OCI-M2 (cell line): Measurements from ENCODE around the gene ZDHHC11.
"Not testable (repeated sequence)": the region's sequence is repeated elsewhere in the genome, so short reads cannot be mapped to it uniquely, and the experiment has no call there.

Source experiments
- DNase-seq: peaks from one replicate; lab custom pipeline; 2025; ENCODE audit not compliant: unreplicated experiment; lab: John Stamatoyannopoulos, UW

ZDHHC11 gene

DNA sequence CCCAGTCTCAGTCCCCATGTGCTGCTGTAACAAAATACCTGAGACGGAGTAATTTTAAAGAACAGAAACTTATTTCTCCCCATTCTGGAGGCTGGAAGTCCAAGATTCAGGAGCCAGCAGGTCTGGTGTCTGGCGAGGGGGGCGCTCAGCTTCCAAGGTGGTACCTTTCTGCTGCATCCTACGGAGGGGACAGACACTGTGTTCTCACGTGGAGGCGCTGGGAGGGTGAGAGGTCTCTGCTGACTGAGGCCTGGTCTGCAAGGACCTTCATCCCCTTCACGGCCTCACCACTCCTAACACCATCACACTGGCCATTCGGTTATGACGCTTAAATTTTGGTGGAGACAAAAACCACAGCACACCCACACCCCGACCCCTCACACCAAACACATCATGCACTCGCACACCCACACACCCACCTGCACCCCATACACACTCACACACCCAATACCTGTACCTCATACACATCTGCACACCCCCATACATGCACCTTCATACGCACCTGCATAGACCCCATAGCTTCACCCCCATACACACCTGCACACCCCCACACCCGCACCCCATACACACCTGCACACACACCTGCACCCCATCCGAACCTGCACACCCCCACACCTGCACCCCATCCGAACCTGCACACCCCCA, 9.8 kb upstream of the ZDHHC11 start:
- no peak for DNase-seq

DNA sequence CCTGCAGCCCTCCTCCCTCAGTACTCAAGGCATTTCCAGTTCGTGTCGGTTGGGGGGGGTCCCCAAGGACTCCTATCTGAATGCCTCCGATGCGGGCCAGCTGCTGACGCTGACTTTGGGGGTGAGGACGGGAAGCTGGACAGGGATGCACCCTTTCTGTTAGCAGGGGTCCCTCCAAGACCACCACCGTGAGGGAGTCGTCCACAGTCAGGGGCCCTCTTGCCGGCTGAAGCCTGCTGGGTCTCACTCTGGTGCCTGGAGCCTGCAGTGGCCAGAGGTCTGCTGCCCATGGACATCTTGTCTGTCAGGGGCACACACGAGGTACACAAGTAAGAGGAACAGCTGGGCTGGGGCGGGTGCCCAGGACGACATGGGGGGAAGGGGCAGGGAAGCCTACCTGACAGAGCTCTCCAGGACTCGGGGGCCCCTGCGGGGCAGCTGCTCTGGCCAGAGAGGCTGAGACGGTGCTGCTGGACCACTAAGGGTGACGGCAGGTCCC, 9.1 kb upstream of the ZDHHC11 start:
- DNase-seq, result no peak

DNA sequence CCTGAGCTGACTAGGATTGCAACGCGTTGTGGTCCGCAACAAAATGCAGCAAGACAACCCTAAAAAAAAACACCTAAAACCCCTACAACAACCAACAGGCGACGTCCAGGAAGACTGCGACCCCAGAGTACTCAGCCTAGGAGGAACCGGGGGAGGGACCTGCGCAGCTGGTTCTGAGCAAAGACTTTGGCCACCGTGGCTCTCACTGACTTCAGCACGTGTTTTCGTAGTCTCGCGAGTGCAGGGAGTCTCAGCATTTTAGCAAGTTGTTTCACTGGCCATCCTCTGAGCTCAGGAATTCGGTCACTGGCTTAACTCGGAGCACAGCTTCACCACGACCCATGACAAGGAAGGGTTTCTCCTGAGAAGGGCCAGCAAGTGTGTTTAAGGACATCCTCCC, 8.6 kb upstream of the ZDHHC11 start:
- DNase-seq, result no peak

DNA sequence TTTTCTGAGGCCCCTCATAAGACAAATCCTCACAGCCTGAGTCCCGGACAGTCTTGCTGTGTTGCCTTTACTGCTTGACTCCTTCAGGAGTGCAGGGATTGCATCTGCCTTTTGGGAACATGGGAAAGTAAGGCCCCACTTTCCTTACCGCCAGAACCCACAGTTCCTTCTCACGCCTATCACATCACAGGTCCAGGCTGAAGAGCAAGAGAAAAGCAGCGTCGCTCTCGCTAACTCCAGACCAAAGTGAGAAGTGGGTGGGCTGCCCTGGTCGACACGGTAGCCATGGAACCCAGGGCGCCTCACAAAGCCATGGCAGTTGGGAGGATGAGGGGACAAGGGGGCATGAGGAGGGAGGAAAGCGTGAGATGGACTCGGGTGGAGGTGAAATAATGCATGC, 7.9 kb upstream of the ZDHHC11 start:
- DNase-seq, result no peak

DNA sequence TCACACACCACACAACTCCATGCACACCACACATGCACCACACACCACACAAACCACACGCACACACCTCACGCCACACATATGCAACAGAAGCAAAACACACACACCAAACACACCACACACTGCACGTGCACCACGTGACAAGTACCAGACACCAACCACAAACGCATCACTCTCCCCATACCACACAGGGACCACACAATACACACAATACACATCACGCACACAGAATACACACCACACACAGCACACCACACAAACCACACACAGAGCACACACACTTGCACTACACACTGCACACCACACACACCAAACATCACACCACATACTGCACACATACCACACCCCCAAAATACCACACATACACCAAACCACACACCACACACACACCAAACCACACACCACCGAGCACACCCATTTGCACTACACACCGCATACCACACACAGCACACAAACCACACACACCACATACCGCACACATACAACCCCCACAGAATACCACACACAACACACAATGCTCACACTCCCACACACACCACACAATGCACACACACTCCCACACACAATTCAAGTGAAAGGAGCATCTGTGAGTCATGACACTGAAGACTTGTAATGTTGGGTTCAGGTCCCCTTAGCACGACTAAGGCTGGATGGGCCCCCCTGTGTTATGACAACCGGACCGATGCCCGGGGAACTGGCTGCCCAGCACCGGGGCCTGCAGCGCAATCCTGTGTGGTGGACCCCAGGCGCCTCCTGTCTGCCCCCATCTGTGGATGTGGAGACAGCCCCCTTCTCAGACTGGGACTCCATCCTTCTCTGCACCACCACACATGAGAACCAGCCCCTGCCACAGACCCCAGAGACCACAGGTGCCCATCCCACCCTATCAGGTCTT, 6.0 kb upstream of the ZDHHC11 start:
- DNase-seq, result no peak

DNA sequence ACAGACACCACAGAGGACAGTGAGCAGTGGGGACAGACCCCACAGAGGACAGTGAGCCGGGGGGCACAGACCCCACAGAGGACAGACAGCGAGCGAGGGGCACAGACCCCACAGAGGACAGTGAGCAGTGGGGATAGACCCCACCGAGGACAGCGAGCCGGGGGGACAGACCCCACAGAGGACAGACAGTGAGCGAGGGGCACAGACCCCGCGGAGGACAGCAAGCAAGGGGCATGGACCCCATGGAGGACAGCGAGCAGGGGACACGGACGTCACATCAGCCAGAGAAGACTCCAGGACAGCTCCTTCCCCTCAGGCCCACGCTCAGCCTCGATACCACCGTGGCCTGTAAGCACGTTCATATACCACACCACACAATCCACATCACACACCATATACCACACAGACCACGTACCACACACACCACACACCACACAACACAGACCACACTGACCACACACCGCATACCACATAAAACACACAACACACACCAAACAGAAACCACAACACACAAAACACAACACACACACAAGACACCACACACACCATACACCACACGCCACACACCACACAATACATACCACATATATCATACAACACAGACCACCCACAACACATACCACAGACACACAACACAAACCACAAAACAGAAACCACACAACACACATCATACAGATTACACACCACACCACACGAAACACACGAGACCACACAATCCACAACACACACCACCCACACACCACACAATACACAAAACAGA, 5.2 kb upstream of the ZDHHC11 start:
- DNase-seq, result no peak

DNA sequence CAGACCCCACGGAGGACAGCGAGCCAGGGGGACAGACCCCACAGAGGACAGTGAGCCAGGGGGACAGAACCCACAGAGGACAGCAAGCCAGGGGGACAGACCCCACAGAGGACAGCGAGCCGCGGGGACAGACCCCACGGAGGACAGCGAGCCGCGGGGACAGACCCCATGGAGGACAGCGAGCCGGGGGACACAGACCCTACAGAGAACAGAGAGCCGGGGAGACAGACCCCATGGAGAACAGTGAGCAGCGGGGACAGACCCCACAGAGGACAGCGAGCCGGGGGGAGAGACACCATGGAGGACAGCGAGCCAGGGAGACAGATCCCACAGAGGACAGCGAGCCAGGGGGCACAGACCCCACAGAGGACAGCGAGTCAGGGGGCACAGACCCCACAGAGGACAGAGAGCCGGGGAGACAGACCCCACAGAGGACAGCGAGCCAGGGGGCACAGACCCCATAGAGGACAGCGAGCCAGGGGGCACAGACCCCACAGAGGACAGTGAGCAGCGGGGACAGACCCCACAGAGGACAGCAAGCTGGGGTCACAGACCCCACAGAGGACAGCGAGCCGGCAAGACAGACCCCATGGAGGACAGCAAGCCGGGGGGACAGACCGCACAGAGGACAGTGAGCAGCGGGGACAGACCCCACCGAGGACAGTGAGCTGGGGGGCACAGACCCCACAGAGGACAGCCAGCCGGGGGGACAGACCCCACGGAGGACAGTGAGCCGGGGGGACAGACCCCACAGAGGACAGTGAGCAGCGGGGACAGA, 4.4 kb upstream of the ZDHHC11 start:
- no peak for DNase-seq

DNA sequence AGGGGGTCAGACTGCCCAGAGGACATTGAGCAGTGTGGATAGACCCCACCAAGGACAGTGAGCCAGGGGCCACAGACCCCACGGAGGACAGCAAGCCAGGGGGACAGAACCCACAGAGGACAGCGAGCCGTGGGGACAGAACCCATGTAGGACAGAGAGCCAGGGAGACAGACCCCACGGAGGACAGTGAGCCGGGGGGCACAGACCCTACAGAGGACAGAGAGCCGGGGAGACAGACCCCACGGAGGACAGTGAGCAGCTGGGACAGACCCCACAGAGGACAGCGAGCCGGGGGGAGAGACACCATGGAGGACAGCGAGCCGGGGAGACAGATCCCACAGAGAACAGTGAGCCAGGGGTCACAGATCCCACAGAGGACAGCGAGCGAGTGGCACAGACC, 3.4 kb upstream of the ZDHHC11 start:
- DNase-seq, result no peak

DNA sequence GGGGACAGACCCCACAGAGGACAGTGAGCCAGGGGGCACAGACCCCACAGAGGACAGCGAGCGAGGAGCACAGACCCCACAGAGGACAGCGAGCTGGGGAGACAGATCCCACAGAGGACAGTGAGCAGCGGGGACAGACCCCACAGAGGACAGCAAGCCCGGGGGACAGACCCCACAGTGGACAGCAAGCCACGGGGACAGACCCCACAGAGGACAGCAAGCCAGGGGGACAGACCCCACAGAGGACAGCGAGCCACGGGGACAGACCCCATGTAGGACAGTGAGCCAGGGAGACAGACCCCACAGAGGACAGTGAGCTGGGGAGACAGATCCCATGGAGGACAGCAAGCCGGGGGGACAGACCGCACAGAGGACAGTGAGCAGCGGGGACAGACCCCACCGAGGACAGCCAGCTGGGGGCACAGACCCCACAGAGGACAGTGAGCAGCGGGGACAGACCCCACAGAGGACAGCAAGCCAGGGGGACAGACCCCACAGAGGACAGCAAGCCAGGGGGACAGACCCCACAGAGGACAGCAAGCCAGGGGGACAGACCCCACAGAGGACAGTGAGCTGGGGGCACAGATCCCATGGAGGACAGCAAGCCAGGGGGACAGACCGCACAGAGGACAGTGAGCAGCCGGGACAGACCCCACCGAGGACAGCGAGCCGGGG, 2.8 kb upstream of the ZDHHC11 start:
- not testable (repeated sequence) for DNase-seq

DNA sequence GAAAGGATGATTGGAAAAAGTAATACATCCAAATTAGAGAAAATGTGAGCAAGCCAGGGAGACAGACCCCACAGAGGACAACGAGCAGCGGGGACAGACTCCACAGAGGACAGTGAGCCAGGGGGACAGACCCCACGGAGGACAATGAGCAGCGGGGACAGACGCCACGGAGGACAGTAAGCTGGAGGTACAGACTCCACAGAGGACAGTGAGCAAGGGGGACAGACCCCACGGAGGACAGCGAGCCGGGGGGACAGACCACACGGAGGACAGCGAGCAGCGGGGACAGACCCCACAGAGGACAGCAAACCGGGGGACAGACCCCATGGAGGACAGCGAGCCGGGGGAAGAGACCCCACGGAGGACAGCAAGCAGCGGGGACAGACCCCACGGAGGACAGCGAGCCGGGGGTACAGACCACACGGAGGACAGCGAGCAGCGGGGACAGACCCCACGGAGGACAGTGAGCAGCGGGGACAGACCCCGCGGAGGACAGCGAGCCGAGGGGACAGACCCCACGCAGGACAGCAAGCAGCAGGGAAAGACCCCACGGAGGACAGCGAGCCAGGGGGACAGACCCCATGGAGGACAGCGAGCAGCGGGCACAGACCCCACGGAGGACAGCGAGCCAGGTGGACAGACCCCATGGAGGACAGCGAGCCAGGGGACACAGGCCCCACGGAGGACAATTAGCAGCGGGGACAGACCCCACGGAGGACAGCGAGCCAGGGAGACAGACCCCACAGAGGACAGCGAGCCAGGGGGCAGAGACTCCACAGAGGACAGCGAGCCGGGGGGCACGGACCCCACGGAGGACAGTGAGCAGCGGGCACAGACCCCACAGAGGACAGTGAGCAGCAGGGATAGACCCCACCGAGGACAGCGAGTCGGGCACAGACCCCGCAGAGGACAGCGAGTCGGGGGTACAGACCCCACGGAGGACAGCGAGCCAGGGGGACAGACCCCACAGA, 1.9 kb upstream of the ZDHHC11 start:
- no peak for DNase-seq

DNA sequence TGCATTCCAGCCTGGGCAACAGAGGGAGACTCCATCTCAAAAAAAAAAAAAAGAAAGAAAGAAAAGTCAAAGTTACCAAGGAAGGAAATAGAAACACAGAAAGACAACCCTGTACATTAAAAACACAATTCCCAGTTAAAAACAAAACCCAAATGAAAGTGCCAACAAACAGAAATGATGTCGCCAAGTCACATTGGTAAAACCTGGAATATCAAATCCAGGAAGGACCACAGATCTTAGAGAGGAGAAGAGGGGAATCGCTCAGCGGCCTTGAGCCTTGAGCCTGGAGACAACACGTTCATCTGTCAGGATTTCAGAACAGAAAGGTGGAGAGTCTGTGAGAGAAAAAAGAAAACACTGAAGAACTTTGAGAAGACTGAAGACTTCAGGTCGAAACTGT, 1.2 kb upstream of the ZDHHC11 start:
- DNase-seq, result no peak

DNA sequence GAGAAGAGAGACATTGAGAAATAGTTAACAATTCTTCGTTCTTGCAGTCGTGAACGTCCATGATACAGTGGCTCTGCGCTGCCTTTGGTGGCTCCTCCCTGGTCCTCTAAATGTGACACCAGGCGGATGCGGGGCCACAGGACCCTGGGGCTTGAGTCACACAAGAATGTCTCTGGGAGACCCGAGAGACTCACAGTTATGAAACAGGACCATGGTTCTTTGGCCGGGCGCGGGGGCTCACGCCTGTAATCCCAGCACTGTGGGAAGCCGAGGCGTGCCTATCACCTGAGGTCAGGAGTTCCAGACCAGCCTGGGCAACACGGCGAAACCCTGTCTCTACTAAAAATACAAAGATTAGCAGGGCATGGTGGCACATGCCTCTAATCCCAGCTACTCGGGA, 767 bp upstream of the ZDHHC11 start:
- DNase-seq, result no peak

DNA sequence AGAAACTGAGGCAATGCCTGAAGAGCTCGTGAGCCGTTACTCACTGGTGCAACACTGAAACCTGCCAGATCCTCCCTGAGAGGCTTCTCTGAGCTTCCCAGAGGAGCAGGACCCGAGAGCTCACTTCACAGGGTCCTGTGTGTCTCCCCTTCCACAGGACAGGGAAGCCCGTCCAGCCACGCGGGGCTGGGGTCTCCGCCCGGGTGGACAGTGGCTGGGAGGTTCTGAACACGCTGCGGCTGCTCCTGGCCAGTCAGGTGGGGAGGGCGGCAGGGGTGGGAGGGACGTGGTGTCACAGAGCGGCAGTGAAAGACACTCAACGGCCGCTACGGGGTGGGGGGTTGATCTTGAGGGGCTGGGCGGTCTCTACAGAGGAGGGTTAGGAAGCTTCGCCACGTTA, 290 bp upstream of the ZDHHC11 start:
- DNase-seq, result no peak

DNA sequence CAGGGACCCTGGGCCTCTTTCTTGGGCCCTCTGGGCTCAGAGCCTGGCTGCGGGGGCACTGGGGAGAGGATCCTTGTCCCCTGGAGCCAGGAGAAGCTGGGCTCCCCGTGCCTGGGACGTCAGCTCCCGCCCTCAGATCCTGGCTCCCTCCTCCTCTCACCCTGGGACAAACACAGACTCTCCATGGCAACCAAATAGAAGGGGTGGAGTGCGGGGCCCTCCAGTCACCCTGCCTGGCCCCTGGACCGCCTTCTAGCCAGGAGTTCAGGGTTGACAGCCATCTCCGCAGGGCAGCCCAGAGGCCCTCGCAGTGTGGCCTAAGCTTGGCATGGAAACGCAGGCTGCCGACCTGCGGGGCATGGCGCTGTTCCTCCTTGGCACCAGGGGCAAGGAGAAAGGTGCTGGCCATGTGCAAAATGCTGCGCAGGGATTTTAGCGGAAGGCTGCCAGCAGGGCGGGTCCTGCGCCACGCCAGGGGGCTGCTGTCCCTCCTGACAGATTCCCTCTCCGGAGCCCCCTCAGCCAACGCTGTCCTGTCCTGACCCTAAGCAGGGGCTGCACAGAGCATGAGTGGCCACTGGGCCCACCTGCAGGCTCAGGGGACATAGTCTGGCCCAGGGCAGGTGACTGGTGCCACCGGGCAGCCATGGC, 1.0 kb downstream of the ZDHHC11 start:
- DNase-seq, result no peak

DNA sequence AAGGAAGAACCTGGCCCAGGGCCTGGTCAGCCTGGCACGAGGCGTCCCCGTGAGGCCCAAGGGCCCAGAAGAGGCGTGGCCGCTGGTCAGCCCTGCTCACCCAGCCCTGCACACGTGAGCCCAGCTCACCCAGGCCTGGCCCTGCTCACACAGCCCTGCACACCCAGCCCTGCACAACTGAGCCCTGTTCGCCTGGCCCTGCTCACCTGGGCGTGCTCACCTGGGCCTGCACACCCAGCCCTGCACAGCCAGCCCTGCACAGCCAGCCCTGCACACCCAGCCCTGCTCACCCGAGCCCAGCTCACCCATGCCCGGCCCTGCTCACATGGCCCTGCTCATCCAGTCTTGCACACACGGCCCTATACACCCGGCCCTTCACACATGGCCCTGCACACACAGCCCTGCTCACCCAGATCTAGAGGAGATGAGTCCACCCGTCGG, 2.1 kb downstream of the ZDHHC11 start:
- DNase-seq, result no peak

DNA sequence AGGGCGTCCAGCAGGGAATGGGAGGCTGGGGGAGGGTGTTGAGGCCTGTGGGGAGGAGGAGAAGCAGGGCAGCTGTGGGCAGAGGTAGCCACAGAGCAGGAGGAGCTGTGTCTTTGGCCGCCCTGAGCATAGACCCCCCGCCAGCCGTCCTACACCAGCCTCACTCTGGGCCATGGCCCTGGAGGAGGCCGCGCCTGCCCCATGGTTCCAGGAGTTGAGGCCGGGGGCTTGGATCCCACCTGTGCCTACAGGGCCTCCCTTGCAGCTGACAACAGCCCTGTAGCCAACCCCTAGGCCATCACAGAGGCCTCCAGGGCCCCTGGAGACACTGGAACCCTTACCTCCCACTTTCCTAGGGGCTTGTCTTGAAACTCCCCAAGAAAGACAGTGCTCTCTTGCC, 3.0 kb downstream of the ZDHHC11 start:
- not testable (repeated sequence) for DNase-seq

DNA sequence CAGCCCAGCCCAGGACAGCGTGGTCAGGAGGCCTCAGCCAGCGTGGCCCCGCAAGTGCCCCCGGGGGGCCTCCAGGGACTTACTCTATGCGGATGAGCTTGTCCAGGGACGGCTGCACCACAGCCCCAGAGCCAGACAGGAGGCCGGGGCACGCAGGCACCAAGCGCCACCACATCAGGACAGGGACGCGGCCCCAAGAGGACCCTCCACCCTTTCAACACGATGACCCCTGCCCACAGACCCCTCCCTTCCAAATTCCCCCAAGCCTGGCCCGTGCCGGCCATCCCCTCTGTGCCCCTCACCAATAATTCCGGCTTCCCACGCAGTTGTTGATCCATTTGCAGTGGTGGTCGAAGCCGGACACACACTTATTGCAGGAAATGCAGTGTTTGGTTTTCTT, 3.6 kb downstream of the ZDHHC11 start:
- DNase-seq, result not testable (repeated sequence)

DNA sequence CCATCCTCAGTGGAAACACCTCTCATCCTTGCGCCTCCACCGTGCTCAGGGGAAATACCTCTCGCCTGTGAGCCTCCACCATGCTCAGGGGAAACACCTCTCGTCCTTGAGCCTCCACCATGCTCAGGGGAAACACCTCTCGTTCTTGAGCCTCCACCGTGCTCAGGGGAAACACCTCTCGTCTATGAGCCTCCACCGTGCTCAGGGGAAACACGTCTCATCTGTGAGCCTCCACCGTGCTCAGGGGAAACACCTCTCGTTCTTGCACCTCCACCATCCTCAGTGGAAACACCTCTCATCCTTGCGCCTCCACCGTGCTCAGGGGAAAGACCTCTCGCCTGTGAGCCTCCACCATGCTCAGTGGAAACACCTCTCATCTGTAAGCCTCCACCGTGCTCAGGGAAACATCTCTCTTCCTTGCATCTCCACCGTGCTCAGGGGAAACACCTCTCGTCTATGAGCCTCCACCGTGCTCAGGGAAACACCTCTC, 4.1 kb downstream of the ZDHHC11 start:
- DNase-seq, result not testable (repeated sequence)
